ENCODE data around the gene ZNF839. TPM values are rescaled to one million over a fixed set of nuclear protein-coding genes. Genes with fewer than 3 reads are reported as not detected.
"Not testable (repeated sequence)": the region's sequence is repeated elsewhere in the genome, so short reads cannot be mapped to it uniquely, and the experiment has no call there.

ZNF839 gene
- polyA plus RNA-seq, 12 donors: 8.2 to 21.5 (median 11.9) TPM; not detected in 1

GRCh38 chr14:102304611-102305506 is 14.7 kb upstream of the ZNF839 start, which contains the start of gene MOK:
MOK (minus strand) TSS chr14:102305164; CDS start chr14:102304968, 196 bp downstream.
- DNase-seq: peak; percentile 99

GRCh38 chr14:102314242-102315011 is 5.1 kb upstream of the ZNF839 start:
- peak; percentile 87 for DNase-seq

GRCh38 chr14:102315121-102315520 is 4.4 kb upstream of the ZNF839 start:
- no peak for DNase-seq

- DNase-seq: no peak
Observed at GRCh38 chr14:102316338-102316742, 3.2 kb upstream of the ZNF839 start.

GRCh38 chr14:102316743-102317563 is 2.6 kb upstream of the ZNF839 start:
- peak; percentile 93 for DNase-seq

- peak; percentile 22 for DNase-seq
Observed at GRCh38 chr14:102317564-102318248, 1.8 kb upstream of the ZNF839 start.

GRCh38 chr14:102318781-102319276 is 717 bp upstream of the ZNF839 start:
- DNase-seq: no peak

- peak; percentile 52 for DNase-seq
Observed at GRCh38 chr14:102320033-102320660, 601 bp downstream of the ZNF839 start.

GRCh38 chr14:102320671-102321455 is 1.3 kb downstream of the ZNF839 start:
- DNase-seq: no peak

- no peak for DNase-seq
Observed at GRCh38 chr14:102321456-102322422, 2.2 kb downstream of the ZNF839 start.

- no peak for DNase-seq
Observed at GRCh38 chr14:102323102-102323501, 3.6 kb downstream of the ZNF839 start.

- DNase-seq: no peak
Observed at GRCh38 chr14:102325791-102326345, 6.3 kb downstream of the ZNF839 start.

- no peak for DNase-seq
Observed at GRCh38 chr14:102326583-102326982, 7.0 kb downstream of the ZNF839 start.

GRCh38 chr14:102329381-102329780 is 9.8 kb downstream of the ZNF839 start:
- not testable (repeated sequence) for DNase-seq

- DNase-seq: no peak
Observed at GRCh38 chr14:102330806-102331205, 11.3 kb downstream of the ZNF839 start.

GRCh38 chr14:102333390-102333789 is 13.8 kb downstream of the ZNF839 start:
- no peak for DNase-seq

GRCh38 chr14:102333795-102334705 is 14.5 kb downstream of the ZNF839 start:
- no peak for DNase-seq
